ENCODE data around the gene ROS1.

Gene ROS1

GRCh38 chr6:117440706-117441525 lies 15.2 kb upstream of the ROS1 start:
- no peak for DNase-seq

GRCh38 chr6:117432273-117432672 lies 6.5 kb upstream of the ROS1 start:
- DNase-seq, result no peak

DNA sequence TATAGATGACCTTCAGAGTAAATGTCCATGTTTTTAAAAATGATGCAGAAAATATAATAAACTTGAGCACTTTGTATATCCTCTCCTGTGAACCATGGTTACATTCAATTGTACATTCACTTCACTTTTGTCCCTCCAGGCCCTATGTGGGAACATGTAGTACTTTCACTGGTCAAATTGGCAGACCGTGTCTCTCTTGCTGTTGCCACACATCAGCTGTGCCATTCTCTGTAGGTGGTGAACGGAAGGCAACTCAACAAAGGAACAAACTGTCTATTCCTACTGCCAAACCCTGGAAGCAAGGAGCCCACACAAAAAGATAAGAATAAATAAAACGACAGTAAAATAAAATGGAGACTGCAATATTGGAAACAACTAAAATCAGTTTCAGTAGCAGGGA lies 2.0 kb downstream of the ROS1 start:
- no peak for DNase-seq

DNA sequence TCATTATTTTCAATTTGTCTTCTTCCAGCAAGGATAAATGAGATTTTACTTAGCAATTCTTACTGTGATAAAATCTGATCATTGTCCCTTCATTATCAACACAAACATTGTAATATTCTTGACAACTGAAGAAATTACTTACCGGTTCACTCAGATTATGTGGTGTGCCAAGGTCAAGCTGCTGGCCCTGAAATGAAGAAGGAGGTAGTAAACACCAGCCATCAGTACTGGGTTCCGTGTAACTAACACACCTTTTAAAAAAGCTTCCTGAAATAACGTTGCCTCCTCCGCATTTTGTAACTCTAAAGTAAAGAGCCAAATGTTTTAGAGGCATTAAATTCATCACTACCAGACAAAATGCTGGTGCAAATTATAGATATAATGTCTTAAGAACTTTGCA lies 7.4 kb downstream of the ROS1 start:
- DNase-seq, result no peak

- no peak for DNase-seq
Measured at GRCh38 chr6:117417851-117418250, 7.9 kb downstream of the ROS1 start.

GRCh38 chr6:117414770-117415169 lies 11.0 kb downstream of the ROS1 start:
- no peak for DNase-seq

GRCh38 chr6:117411474-117411873 lies 14.3 kb downstream of the ROS1 start:
- DNase-seq, result no peak

DNA sequence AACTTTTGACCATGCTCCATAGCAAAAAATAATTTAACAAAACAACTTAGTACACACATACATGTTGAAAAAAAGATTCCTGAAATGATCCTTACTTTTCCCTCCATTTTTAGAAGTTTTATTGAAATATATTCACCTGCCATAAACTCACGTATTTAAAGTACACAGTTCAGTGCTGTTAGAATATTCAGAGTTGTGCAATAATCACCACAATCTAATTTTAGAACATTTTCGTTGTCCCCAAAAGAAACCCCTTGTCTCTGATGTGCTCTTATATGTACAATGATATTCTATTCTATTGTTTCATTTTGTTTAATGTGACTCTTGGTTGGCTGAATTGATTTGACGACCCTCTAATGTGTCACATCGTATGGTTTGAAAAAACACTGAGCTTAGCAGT lies 15.9 kb downstream of the ROS1 start:
- DNase-seq, result no peak

GRCh38 chr6:117409420-117409819 lies 16.3 kb downstream of the ROS1 start:
- no peak for DNase-seq

- no peak for DNase-seq
Measured at GRCh38 chr6:117404548-117404947, 21.2 kb downstream of the ROS1 start.

- no peak for DNase-seq
Measured at GRCh38 chr6:117401799-117402198, 23.9 kb downstream of the ROS1 start.

- no peak for DNase-seq
Measured at GRCh38 chr6:117399924-117400323, 25.8 kb downstream of the ROS1 start.

GRCh38 chr6:117399126-117399525 lies 26.6 kb downstream of the ROS1 start:
- DNase-seq, result no peak

GRCh38 chr6:117397536-117398227 lies 28.1 kb downstream of the ROS1 start:
- DNase-seq, result no peak

- no peak for DNase-seq
Measured at GRCh38 chr6:117396228-117396627, 29.5 kb downstream of the ROS1 start.

DNA sequence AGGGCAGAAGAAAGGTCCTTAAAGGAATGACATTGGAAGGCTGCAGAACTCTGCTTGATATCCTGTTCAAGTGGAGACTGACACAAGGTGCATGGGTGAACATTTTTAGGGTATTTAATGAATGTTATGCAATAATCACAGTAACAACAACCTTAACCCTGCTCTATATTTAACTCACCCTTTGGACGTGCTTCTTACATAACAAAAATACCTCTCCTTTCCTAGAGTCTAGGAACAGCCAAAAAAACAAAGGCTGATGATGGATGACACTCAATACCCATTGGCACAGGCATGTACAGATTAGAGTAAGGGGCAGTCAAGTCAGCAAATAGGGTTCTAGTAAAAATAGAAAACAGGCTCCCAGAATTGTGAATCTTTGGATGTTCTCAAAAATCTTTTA lies 30.6 kb downstream of the ROS1 start:
- DNase-seq, result no peak

DNA sequence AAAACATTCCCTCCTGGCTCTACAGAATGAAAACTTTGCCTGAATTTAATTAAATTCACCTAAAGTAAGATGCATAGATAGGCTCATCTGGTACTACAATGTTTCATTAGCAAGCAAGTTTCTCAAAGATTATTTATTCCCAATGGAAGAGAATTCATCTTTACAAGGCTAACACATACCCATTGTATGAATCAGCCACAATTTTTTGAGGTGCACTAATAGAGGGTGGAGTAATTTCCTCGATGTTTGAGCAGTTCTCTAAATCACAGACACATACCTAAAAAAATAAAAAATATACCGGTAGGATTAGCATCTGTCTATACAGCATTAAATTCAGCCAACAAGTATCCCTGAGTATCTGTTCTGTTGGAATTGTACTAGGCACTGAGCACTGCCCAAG lies 32.7 kb downstream of the ROS1 start:
- DNase-seq, result no peak

DNA sequence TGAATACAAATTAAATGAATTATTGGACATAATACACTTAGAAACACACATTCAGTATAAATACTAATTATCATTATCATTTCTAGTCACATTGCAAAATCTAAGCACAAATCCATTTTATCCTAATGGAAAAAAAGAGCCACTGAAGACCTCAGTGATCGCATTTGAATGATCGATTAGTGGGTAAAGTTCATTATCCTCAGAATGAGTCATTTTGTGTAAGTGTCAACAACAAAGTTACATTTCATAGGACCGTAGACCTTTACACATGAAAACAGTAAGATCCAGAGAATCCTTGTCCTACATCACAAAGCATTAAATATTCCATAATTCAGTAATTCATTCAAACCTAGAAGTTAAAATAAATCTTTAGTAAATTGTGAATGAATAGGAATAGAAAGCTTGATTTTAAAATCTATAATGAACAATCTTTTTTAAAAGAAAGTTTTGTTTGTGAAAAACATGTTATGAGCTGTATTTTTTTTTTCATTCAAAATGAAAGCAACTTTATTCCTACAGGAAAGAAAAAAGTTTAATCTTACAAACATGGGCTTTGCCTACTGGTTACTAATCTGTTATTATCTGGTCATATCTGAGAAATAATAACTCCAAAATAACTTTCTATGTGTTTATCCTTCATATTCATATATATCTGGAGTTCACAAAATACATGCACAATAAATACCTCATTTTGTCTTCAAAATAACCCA lies 33.7 kb downstream of the ROS1 start:
- DNase-seq, result no peak

GRCh38 chr6:117389227-117390057 lies 36.3 kb downstream of the ROS1 start:
- DNase-seq, result no peak

- no peak for DNase-seq
Measured at GRCh38 chr6:117387454-117387974, 38.2 kb downstream of the ROS1 start.

GRCh38 chr6:117384659-117385058 lies 41.1 kb downstream of the ROS1 start:
- no peak for DNase-seq

DNA sequence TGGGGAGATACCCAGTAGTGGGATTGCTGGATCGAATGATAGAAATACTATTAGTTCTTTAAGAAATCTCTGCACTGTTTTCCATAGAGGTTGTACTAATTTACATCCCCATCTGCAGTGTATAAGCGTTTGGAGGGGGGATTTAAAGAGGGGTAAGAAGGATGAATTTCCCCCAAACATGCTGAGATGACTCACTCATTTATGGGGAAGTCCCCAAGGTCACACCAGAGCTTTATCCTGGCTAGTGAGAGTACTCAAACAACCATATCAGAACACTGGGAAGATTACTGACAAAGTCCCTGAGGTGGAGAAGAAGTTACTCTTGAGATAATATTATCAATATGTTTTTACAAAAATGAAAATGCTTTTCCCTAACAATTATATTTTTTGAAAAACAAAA lies 44.0 kb downstream of the ROS1 start:
- DNase-seq, result no peak

GRCh38 chr6:117380298-117380697 lies 45.4 kb downstream of the ROS1 start:
- DNase-seq, result no peak
